Measurements from ENCODE around the gene ZNF609. TPM values are rescaled to one million over a fixed set of nuclear protein-coding genes. Genes with fewer than 3 reads are reported as not detected.

ZNF609 gene
- total RNA-seq, 4 donors from 2014 or later, result 18.6 to 40.1 (median 23.7) TPM

- no peaks in the 10 kb centered on the region for H3K9me3 ChIP-seq
- H3K36me3 ChIP-seq, result no peaks in the 10 kb centered on the region
- TF ChIP-seq POLR2A (IDR thresholded peaks at IDR 0.05) (no peak), EP300 (IDR thresholded peaks at IDR 0.05) (no peak)
- TF ChIP-seq, protein P1, sequence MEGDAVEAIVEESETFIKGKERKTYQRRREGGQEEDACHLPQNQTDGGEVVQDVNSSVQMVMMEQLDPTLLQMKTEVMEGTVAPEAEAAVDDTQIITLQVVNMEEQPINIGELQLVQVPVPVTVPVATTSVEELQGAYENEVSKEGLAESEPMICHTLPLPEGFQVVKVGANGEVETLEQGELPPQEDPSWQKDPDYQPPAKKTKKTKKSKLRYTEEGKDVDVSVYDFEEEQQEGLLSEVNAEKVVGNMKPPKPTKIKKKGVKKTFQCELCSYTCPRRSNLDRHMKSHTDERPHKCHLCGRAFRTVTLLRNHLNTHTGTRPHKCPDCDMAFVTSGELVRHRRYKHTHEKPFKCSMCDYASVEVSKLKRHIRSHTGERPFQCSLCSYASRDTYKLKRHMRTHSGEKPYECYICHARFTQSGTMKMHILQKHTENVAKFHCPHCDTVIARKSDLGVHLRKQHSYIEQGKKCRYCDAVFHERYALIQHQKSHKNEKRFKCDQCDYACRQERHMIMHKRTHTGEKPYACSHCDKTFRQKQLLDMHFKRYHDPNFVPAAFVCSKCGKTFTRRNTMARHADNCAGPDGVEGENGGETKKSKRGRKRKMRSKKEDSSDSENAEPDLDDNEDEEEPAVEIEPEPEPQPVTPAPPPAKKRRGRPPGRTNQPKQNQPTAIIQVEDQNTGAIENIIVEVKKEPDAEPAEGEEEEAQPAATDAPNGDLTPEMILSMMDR (IDR thresholded peaks at IDR 0.05), result no peak
- DNase-seq (ENCODE audit: low spot score in 2 of 2), result no peak
- no peaks in the 10 kb centered on the region for H3K27me3 ChIP-seq
- peaks cover 29% of the 10 kb centered on the region for H3K4me1 ChIP-seq
- H3K4me3 ChIP-seq, result no peak overlapping the region
- no peak overlapping the region for H3K27ac ChIP-seq
- 100% methylated on average over 1 of the region's 1 CpG for whole genome bisulfite sequencing
Observed at GRCh38 chr15:64617727-64618126, 157.3 kb downstream of the ZNF609 start.

- DNase-seq (ENCODE audit: low spot score in 2 of 2), result no peak
Observed at GRCh38 chr15:64618138-64618537, 157.8 kb downstream of the ZNF609 start.

DNA sequence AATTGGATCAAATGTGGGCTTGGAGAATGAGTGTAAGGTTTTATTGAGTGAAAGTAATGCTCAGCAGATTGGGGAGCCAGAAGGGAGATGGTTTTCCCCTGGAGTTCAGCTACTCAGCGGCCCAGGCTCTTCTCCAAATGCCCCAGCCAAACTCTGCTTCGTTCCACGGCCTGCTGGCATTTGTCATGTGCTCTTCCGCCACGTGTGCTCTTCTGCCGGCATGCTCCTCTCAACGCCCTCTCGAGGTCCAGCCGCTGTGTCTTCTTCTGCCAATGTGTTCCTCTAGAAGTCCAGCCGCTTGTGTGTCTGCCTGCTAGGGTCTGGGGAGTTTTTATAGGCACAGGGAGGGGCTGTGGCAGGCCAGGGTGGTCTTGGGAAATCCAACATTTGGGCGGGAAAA lies 158.2 kb downstream of the ZNF609 start:
- WGBS, result 71% methylated on average over 11 of the region's 11 CpGs
- Histone ChIP-seq H3K4me1 (peaks cover 29% of the 10 kb centered on the region), H3K27ac (no peak overlapping the region), H3K36me3 (no peaks in the 10 kb centered on the region), H3K9me3 (no peaks in the 10 kb centered on the region), H3K27me3 (no peaks in the 10 kb centered on the region), H3K4me3 (no peak overlapping the region)
- DNase-seq (ENCODE audit: low spot score in 2 of 2), result no peak
- TF ChIP-seq EP300 (IDR thresholded peaks at IDR 0.05) (no peak), POLR2AphosphoS5 (IDR thresholded peaks at IDR 0.05) (no peak), POLR2A (IDR thresholded peaks at IDR 0.05) (no peak)
- TF ChIP-seq, protein P1 (IDR thresholded peaks at IDR 0.05), result no peak

More at GRCh38 chr15:64618138-64618537, 157.8 kb downstream of the ZNF609 start:
- Histone ChIP-seq H3K4me1 (peaks cover 29% of the 10 kb centered on the region), H3K9me3 (no peaks in the 10 kb centered on the region), H3K27ac (no peak overlapping the region), H3K36me3 (no peaks in the 10 kb centered on the region), H3K27me3 (no peaks in the 10 kb centered on the region), H3K4me3 (no peak overlapping the region)
- TF ChIP-seq, protein P1 (IDR thresholded peaks at IDR 0.05), result no peak
- no peak for TF ChIP-seq POLR2A (IDR thresholded peaks at IDR 0.05)
- TF ChIP-seq EP300 (IDR thresholded peaks at IDR 0.05), result no peak
- TF ChIP-seq POLR2AphosphoS5 (IDR thresholded peaks at IDR 0.05), result no peak
- 94% methylated on average over 5 of the region's 5 CpGs for WGBS

- 38% methylated on average over 1 of the region's 1 CpG for WGBS
- Histone ChIP-seq H3K36me3 (no peaks in the 10 kb centered on the region), H3K4me3 (no peak overlapping the region), H3K27ac (no peak overlapping the region), H3K9me3 (no peaks in the 10 kb centered on the region), H3K27me3 (no peaks in the 10 kb centered on the region), H3K4me1 (peaks cover 35% of the 10 kb centered on the region)
- DNase-seq (ENCODE audit: low spot score in 2 of 2), result no peak
- TF ChIP-seq, protein P1 (IDR thresholded peaks at IDR 0.05), result no peak
- no peak for TF ChIP-seq EP300 (IDR thresholded peaks at IDR 0.05)
- no peak for TF ChIP-seq POLR2A (IDR thresholded peaks at IDR 0.05)
Observed at GRCh38 chr15:64619880-64620839, 159.8 kb downstream of the ZNF609 start.

- peaks cover 35% of the 10 kb centered on the region for H3K4me1 ChIP-seq
Observed at GRCh38 chr15:64621056-64621455, 160.7 kb downstream of the ZNF609 start.

More at GRCh38 chr15:64621056-64621455, 160.7 kb downstream of the ZNF609 start:
- Histone ChIP-seq H3K27ac (no peak overlapping the region), H3K4me3 (no peak overlapping the region), H3K36me3 (no peaks in the 10 kb centered on the region), H3K27me3 (no peaks in the 10 kb centered on the region), H3K9me3 (no peaks in the 10 kb centered on the region)
- DNase-seq (ENCODE audit: low spot score in 2 of 2), result no peak
- 53% methylated on average over 3 of the region's 3 CpGs for WGBS
- TF ChIP-seq POLR2A (IDR thresholded peaks at IDR 0.05) (no peak), EP300 (IDR thresholded peaks at IDR 0.05) (no peak), POLR2AphosphoS5 (IDR thresholded peaks at IDR 0.05) (no peak)
- TF ChIP-seq, protein P1 (IDR thresholded peaks at IDR 0.05), result no peak

Measured in suprapubic skin (tissue), 4 donors.